Heart left ventricle (tissue), 16 donors: ENCODE measurements around the gene HOMEZ. TPM values are rescaled to one million over a fixed set of nuclear protein-coding genes. Genes with fewer than 3 reads are reported as not detected.

Experiments
- ATAC-seq, 4 donors: fragments of 200-7000 bp; cut with Tn5 transposase; one replicate each; pipeline ENCODE4 v1.9.1; 2020 to 2022; ENCODE audit warnings: moderate library complexity in 4 of 4, mild to moderate bottlenecking in 3 of 4, moderate number of reproducible peaks in 1 of 4
- DNase-seq, 5 donors: peaks; one replicate each; pipeline ENCODE4 v3.0.0-alpha.2; 2020
- H3K27ac ChIP-seq, 12 donors: fragments of 200-600 bp; sonication (generic) in 4 of 12; one replicate each; pipeline versions ENCODE4 v1.5.0 to v1.8.0; 2016 to 2022; ENCODE audit warnings: mild to moderate bottlenecking in 2 of 12
- H3K27me3 ChIP-seq, 9 donors: fragments of 200-600 bp; sonication (generic) in 2 of 9; one replicate each; pipeline versions ENCODE4 v1.5.1 to v1.8.0; 2016 to 2022; ENCODE audit warnings: mild to moderate bottlenecking in 3 of 9
- H3K36me3 ChIP-seq, 9 donors: fragments of 200-600 bp; sonication (generic) in 2 of 9; one replicate each; pipeline versions ENCODE4 v1.5.0 to v1.8.0; 2018 to 2022; ENCODE audit warnings: mild to moderate bottlenecking in 2 of 9
- H3K4me1 ChIP-seq, 12 donors: fragments of 200-600 bp; sonication (generic) in 4 of 12; one replicate each; pipeline versions ENCODE4 v1.5.0 to v1.8.0; 2016 to 2022; ENCODE audit warnings: mild to moderate bottlenecking in 3 of 12
- H3K4me3 ChIP-seq, 12 donors: fragments of 200-600 bp; sonication (generic) in 4 of 12; one replicate each; pipeline versions ENCODE4 v1.5.0 to v1.8.0; 2017 to 2022; ENCODE audit warnings: mild to moderate bottlenecking in 9 of 12, moderate library complexity in 4 of 12
- H3K9me3 ChIP-seq, 12 donors: fragments of 200-600 bp; sonication (generic) in 4 of 12; one replicate each; pipeline versions ENCODE4 v1.5.0 to v1.8.0; 2016 to 2022; ENCODE audit warnings: mild to moderate bottlenecking in 1 of 12
- CTCF ChIP-seq, 12 donors: fragments of 200-600 bp; sonication (generic) in 4 of 12; IDR thresholded peaks; one replicate each; pipeline versions ENCODE4 v1.5.0 to v1.8.0; 2018 to 2022; ENCODE audit warnings: antibody characterized with exemption in 12 of 12, mild to moderate bottlenecking in 5 of 12
- POLR2A ChIP-seq, 2 donors: fragments of 450-650 bp; IDR thresholded peaks; one replicate each; pipeline ENCODE4 v1.6.1; 2017; ENCODE audit warnings: antibody characterized with exemption in 2 of 2, mild to moderate bottlenecking in 2 of 2, moderate library complexity in 2 of 2
- WGBS, 4 donors: extraction: QIAGEN DNeasy Blood & Tissue Kit in 2 of 4; methylation state at CpG; one replicate each; pipeline versions ENCODE4 v1.1.5 to v1.1.7; 2013 to 2018; 5-methylcytosine and 5-hydroxymethylcytosine counted together
- intact Hi-C, 10 donors: fragments of 100-400 bp; cut with DNase I; formaldehyde crosslinking; loops; one replicate each; pipeline versions ENCODE4 v1.11.1 to v1.14.2; 2022
- polyA plus RNA-seq, 2 donors: library from polyadenylated mRNA; stranded (reverse); fragments of 200-250 nt; gene quantifications; one replicate each; pipeline ENCODE4 v1.2.3, GENCODE V29; 2013
- total RNA-seq, 9 donors: library from RNA; depleted of rRNA in 2 of 9; stranded (reverse); fragments of >200 nt in 2 of 9; fragmentation: NEBNext Ultra II Directional in 3 of 9; extraction: Animal tissue kit (Norgen Biotek cat#: 25700) in 3 of 9; gene quantifications; one replicate each; pipeline versions ENCODE4 v1.1.0 to v1.2.4, GENCODE V29; 2016 to 2023
- donor health status: ischemic (EF 13 %, LVEDD 7.1; RV severe dilation, severe dysfunction).
- donor health status: healthy with polysubstance abuse.
- donor health status: DM: no; HTN: yes; CAD: no.
- donor health status: DM: no; HTN: no; CAD: no.
- donor health status: ischemic (EF 25% LVEDD 6.9; RV normal size, moderate dysfunction).
- donor health status: ischemic (EF 25% LVEDD 5.7; RV mildly dilated, moderate dysfunction).
- donor health status: healthy.
- donor health status: DM: yes; HTN: yes; CAD: no.
- donor health status: ischemic (EF 35%, LVEDD 5.7; RV mildly dilated, moderate dysfunction).
- donor health status: nonischemic (EF 11% LVEDD 7.7; RV severe dilation, severe dysfunction).
- donor health status: DM: yes; HTN: yes; CAD: no.
- donor health status: PGD.
- donor health status: ischemic (EF 29% LVEDD 5.4; RV normal size, mild dysfunction).
- donor health status: nonischemic (EF 23%, LVEDD 6.1; RV moderate dilation, normal function).

HOMEZ gene
- total and polyA plus RNA-seq, 11 donors: 6.2 to 13.0 (median 9.2) TPM

GRCh38 chr14:23299986-23300686 lies 14.2 kb upstream of the HOMEZ start:
- 45 to 53% (median 48%) methylated on average over 10 of the region's 10 CpGs for WGBS, 4 donors
- no peak for TF ChIP-seq POLR2A (IDR thresholded peaks at IDR 0.05)
- peak in 1 of 12 donors; percentile 4 for TF ChIP-seq CTCF (IDR thresholded peaks at IDR 0.05)
- Histone ChIP-seq H3K4me3 (peak overlapping the region; percentile 48 to 95 (median 80)), H3K27ac (peak overlapping the region; percentile 94 to 100 (median 98)), H3K27me3 (no peaks in the 10 kb centered on the region), H3K9me3 (no peaks in the 10 kb centered on the region), H3K36me3 (peaks cover 0 to 35% (median 26%) of the 10 kb centered on the region in 9 donors), H3K4me1 (peaks cover 0 to 53% (median 30%) of the 10 kb centered on the region in 12 donors)
- ATAC-seq (no peak), DNase-seq (no peak)
- intact Hi-C loops: loop anchor here in 8 of 10 donors (1.0 to 10.0 kb wide), 8 partner anchors 13 to 255 kb away; partner anchors contain the start of genes HOMEZ (in 3 of the 8), ACIN1 (in 1 of the 8), C14orf119 (in 1 of the 8) and THTPA (in 1 of the 8)

GRCh38 chr14:23299211-23299957 lies 13.5 kb upstream of the HOMEZ start:
- Histone ChIP-seq H3K27me3 (no peaks in the 10 kb centered on the region), H3K36me3 (peaks cover 0 to 35% (median 26%) of the 10 kb centered on the region in 9 donors), H3K4me3 (peak overlapping the region in 4 of 12 donors; percentile 80 to 95 (median 85)), H3K4me1 (peaks cover 0 to 54% (median 37%) of the 10 kb centered on the region in 12 donors), H3K27ac (peak overlapping the region in 11 of 12 donors; percentile 95 to 100 (median 99)), H3K9me3 (no peaks in the 10 kb centered on the region)
- TF ChIP-seq POLR2A (IDR thresholded peaks at IDR 0.05) (no peak), CTCF (IDR thresholded peaks at IDR 0.05) (peak in 5 of 12 donors; percentile 26 to 49 (median 31))
- intact Hi-C loops: loop anchor here in 5 of 10 donors (2.0 to 10.0 kb wide), 3 partner anchors 175 to 179 kb away; no protein-coding TSS in a partner anchor
- DNase-seq: no peak
- ATAC-seq: peak in 1 of 4 donors; percentile 17
- 80 to 87% (median 82%) methylated on average over 2 of the region's 2 CpGs for WGBS, 4 donors

- intact Hi-C loops: loop anchor here in 5 of 10 donors (2.0 to 10.0 kb wide), 3 partner anchors 173 to 177 kb away; no protein-coding TSS in a partner anchor
- Histone ChIP-seq H3K4me3 (no peak overlapping the region), H3K27ac (peak overlapping the region in 1 of 12 donors; percentile 100), H3K9me3 (no peaks in the 10 kb centered on the region), H3K36me3 (peaks cover 0 to 35% (median 26%) of the 10 kb centered on the region in 9 donors), H3K4me1 (peaks cover 0 to 48% (median 34%) of the 10 kb centered on the region in 12 donors), H3K27me3 (no peaks in the 10 kb centered on the region)
- TF ChIP-seq CTCF (IDR thresholded peaks at IDR 0.05) (no peak), POLR2A (IDR thresholded peaks at IDR 0.05) (no peak)
- DNase-seq: no peak
- ATAC-seq: no peak
- WGBS, 4 donors: 71 to 81% (median 78%) methylated on average over 7 of the region's 7 CpGs
Observed at GRCh38 chr14:23297611-23298277, 11.8 kb upstream of the HOMEZ start.
